ENCODE measurements around the gene NOTCH4.
A peak's percentile ranks its signal among the peaks of the same experiment; 100 is the strongest.
"Not testable (repeated sequence)": the region's sequence is repeated elsewhere in the genome, so short reads cannot be mapped to it uniquely, and the experiment has no call there.

The NOTCH4 gene

DNA sequence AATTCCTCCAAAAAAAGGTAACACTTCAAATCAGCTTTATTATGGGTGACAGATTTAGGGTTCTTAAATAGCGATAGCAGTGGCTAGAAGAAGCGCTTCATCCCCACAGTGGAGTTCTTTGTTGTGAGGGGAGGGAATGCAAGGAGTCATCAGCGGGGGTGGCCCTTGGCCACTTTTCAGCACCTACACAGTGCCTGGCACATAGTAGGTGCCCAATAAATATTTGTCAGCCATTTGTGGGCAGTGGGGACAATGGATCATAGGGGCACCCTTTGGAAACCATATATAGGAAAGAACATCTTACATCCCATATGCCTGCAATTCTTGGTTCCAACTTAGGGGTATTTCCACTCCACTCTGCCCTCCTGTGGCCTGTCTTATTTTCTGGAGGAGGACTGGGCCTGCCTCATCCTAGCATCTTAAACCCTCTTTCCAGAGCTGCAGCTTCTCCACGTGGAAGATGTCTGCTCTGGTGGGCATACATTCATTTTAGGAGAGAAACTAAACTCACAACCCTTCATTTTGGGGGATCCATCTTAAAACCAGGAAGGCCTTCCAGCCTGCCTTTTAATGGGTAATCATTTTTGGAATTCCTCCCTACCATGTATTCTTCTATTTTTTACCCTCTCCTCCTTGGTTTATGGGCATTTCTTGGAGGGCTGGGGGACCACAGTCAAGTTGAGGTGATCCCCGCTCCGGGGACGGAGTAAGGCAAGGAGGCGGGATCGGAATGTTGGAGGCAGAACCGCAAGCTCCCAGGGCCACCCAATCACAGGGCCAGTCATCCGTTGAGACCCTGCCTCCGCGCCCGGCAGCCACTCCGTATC, 28.8 kb downstream of the NOTCH4 start:
- DNase-seq (ENCODE audit: extremely low read depth in 1 of 2, low read depth in 1 of 2): no peak

DNA sequence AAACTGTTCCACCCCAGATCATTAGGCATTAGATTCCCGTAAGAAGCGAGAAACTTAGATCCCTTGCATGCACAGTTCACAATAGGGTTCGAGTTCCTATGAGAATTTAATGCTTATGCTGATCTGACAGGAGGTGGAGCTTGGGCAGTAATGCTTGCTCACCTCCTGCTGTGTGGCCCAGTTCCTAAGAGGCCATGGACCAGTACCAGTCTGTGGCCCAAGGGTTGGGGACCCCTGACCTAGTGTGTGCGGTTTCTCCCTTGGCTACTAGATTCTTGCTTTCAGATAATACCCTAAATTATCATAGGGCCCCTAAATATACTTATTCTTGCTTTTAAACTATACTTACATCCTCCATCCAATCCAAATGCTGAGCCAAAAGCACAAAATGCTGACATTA, 29.5 kb downstream of the NOTCH4 start:
- no peak for DNase-seq (ENCODE audit: extremely low read depth in 1 of 2, low read depth in 1 of 2)

DNA sequence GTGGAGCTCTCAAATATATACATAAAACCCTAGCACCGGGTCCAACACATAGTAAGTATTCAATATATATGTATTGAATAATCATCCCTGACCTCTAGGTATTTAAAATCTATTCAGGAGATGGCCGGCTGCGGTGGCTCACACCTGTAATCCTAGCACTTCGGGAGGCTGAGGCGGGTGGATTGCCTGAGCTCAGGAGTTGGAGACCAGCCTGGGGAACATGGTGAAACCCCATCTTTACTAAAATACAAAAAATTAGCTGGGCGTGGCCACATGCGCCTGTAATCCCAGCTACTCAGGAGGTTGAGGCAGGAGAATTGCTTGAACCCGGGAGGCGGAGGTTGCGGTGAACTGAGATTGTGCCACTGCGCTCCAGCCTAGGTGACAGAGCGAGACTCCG, 30.8 kb downstream of the NOTCH4 start:
- DNase-seq (ENCODE audit: extremely low read depth in 1 of 2, low read depth in 1 of 2): not testable (repeated sequence)

DNA sequence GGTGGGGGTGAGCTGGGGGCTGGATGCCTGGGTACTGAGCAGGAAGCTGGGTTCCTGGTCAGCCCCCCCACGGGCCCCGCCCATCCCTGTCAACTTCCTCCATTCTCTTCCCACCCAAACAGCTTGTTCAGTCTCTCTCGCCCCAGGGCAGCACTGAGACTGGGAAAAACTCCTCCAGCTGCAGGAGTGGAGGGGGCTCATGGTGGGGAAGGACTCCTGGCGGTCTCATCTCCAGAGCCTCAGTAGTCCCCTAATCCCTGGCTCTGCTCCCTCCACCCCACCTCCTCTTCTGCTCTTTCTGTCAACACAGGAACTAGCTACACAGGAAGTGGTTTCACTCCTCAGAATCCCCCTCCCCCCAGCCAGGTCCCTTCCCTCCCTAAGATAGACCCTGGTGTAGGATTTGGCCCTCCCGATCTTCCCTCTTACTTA, 31.2 kb downstream of the NOTCH4 start, which contains the start of gene GPSM3:
Gene GPSM3 (minus strand): TSS at position 36 of the 432 bp plus-strand sequence. CDS start 130 bp downstream, outside the sequence.
- DNase-seq (ENCODE audit: extremely low read depth in 1 of 2, low read depth in 1 of 2): peak in 1 of 2 donors; percentile 29

DNA sequence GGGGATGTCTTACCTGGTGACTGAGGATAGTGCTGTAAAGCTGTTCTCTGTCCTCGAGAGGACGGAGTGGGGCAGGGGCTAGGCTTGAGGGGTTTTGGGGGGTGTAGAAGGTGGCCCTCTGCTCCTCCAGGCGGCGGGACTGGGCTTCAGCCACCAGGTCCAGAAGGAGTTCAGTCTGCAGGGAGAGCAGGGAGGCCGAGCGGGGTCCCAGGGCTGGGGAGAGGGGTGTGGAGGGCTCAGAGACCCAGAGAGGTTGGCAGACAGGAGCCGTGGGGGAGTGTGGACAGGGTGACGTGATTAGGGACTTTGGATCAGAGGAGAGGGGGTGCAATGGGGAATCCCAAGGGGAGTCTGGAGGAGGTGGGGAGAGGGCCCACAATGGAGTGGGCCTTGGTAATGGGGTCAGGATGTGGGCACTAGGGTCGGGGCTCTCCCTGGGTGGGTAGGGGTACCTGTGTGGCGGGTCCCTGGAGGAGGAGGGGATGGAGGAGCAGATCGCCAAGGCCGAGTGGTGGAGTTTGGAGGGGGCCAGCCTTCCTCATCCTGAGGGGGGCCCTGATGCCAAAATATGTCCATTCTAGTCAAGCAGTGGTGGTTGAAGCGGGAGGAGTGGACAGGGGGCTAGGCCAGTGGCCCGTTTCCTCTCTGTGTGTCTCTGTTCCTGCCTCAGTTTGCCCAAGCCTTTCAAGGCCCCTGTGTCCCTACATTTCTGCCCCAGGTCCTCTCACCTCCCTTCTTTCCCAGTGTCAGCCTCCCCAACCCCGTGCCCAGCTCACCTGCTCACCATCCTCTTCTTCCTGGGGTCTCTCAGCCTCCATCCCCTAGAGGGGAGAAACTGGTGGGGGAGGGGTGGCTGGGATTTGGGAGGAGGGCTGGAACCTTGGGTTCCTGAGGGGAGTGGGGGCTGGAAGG, 31.9 kb downstream of the NOTCH4 start:
- DNase-seq (ENCODE audit: extremely low read depth in 1 of 2, low read depth in 1 of 2): no peak

DNA sequence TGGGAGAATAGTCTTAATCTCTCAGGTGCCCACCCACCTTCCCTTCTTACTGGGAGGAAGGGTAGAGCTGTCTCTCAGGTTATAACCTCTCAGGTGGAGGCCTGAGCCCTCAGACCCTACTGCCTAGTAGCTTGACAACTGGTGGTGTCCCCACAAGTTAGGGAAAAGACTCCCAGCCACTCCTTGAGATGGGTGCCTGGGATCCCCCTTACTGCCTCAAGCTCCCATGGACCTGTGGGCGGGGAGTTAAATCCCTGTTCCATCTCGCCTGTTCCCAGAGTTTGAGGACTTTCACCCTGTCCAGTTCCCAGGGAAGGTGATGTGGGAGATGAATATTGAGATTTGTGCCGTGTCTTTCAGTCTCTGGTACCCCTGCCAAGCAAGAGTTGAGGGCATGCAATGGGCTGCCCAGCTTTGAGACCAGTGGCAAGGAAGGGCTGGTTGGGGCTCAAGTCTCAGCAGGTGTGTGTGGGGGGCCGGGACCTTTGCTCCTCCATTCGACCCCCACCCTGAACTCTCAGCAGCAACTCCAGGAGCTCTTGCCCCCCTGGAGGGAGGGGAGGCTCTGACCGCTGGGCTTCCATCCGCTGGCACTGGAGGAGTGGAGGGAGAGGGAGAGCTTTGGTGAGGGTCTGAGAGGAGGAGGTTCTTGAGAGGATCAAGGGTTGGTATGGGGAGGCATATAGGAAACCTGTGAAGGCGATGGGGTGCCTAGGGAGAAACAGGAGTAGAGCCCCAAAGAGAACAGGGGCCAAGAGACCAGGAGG, 32.8 kb downstream of the NOTCH4 start:
- no peak for DNase-seq (ENCODE audit: extremely low read depth in 1 of 2, low read depth in 1 of 2)

DNA sequence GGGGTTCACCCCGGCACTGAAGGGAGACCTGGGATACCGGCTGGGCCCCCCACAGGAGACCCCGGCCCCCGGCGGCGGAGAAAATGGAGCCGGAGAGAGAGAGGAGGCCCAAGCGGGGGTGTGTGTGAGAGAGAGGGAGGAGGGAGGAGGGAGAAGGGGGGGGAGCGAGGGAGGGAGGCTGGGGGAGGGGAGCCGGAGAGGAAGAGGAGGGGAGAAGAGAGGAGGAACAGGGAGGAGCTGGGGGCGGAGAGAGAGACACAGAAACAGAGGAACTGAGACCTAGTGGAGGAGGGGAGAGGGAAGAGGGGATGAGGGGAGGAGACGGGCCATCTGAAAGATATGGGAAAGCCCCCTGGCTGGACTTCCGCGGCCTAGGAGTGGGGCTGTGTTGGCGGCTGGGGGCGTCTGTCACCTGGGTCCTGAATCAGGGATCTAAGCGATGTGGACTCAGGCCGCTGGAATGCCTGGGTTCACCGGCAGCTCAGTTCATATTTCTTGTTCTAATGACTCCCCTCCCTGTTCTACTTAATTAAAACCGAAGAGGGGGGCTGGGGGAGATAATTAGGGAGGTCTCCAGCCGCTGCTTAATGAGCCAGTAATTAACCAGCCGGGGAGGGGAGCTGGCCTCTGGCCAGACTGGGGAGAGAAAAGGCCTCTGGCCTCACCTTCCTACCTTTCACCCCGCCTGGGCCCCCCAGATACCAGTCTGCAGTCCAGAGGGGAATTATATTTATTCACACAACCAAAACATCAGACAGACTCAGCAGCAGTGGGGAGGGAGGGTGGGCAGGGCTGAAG, 33.6 kb downstream of the NOTCH4 start, which contains the start of gene PBX2:
Gene PBX2 (minus strand): TSS at position 149 of the 798 bp plus-strand sequence. CDS start 287 bp downstream, outside the sequence.
- peak; percentile 58 to 87 for DNase-seq (ENCODE audit: extremely low read depth in 1 of 2, low read depth in 1 of 2)

DNA sequence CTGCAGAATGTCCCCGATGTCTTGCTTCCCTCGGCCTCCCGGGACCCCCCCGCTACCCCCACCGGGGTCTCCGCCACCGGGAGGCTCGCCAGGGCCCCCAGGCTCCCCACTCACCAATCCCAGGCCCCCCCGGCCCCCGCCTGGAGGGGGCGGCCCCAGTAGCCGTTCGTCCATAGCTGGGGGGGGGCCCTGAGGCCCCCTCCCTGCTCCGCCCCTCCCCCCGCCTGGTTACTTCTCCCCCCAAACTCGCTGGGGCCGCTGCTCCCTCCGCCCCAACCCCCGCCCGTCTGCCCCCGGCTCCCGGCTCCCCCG, 34.2 kb downstream of the NOTCH4 start:
- no peak for DNase-seq (ENCODE audit: extremely low read depth in 1 of 2, low read depth in 1 of 2)

DNA sequence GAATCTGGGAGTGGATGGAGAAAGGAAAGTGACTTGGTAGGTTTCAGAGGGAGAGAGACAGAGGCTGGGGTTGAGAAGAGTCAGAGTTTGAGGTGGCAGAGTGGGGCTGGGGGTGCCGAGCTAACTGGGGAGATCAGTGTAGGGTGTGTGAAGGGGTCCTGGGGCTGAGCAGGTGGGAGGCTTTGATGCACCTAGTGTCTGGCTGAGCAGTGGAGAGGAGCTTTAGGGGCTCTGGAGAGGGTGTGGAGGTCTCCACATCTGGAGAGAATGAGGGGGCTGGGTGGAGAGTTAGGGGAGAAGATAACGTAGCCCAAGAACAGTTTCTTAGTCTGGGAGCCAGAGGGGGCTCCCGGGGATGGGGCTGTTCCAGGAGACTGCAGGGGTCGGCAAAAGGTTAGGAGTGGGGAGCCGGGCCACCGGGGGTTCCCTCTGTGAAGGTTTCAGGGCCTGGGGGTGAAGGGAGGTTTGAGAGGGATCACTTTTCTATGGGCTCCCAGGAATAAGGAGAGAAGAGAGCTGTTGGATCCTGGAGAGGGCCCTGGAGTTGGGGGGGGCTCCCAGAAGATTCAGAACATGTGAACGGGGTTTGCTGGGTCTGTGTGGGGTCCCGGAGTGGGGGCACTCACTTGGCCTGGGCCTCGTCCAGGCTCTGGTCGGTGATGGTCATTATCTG, 34.7 kb downstream of the NOTCH4 start:
- no peak for DNase-seq (ENCODE audit: extremely low read depth in 1 of 2, low read depth in 1 of 2)

DNA sequence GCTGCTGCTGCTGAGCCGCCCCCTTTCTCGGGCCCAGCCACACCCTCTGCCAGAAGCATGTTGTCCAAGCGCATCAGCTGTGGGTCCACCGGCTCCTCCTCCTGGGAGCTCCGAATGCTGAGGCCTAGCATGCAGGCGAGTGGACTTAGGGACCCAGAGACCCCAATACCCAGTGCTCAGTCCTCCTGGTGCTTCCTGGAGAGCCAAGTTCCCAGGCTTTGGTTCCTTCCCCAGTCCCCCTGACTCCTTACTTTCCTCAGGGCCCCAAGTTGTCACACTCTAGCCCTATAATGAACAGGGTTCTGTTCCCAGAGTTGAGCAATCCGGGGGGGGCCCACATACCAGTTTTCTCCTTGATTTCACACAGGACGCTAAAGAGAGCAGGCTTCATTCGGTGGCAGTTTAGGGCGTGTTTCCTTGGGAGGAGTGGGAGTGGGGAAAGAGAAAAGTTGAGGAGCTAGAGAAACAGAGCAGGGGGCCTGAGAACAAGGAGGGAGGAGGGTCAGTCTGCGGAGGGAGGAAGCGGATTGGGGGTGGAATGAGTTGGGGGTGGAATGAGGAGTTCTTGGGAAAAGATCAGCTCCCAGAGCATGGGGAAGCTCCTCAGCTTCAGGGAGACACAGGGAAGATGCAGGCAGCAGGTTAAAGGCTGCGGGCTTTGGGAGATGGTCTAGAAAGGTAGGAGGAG, 35.3 kb downstream of the NOTCH4 start:
- DNase-seq (ENCODE audit: extremely low read depth in 1 of 2, low read depth in 1 of 2): no peak

DNA sequence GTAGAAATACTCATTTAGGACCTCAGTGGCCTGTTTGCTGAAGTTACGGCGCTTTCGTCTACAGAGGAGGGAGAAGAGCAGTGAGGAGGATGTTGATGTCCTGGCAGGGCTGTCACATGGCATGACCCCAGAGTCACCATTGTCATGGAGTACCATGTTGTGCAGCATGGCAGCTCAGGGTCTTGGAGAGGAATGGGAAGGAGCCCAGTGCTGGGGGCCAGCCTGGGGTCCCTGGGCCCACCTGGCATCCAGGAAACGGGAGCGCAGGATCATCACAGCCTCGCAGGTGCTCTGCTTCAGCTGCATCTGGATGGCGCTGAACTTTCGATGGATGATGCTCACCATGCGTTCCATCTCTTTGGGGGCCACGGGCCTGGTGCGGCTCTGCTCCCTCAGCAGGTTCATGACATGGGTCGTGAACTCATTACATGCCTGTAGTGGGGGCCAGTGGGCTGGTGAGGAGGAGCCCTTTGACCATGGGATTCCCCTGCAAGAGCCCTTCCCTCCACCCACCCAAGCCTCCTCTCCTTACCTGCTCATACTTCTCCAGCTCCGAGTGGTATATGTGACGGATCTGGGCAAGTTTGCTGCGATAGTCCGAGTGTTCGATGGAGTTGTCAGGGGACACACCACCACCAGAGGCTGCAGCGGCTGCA, 36.0 kb downstream of the NOTCH4 start:
- not testable (repeated sequence) for DNase-seq (ENCODE audit: extremely low read depth in 1 of 2, low read depth in 1 of 2)

DNA sequence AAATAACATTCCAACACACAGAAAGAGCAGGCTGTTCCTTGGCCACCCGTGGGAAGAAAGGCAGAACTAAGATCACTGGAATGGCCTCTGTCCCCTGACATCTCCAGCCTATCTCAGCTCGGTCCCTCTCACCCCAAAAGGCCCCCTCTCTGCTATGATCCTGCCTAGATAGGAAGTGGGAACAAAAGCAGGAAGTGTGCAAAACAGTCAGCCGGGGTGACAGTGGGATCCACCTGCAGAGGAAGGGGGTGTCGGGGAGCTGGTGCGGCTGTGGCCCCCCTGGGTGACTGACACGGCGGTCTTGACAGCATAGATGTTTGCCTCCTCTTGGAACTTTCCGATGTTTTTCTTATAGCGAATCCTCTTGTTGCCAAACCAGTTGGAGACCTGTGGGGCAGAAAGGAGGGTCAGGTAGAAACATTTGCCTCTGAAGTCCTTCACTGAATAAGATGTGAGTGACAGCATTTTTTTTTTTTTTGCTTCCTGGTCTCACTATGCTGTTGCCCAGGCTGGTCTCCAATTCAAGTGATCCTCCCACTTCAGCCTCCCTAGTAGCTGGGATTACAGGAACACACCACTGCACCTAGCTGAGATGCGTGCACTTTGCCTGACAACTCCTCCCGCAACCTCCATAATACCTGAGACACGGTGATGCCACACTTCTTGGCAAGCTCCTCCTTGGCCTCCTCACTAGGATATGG, 36.7 kb downstream of the NOTCH4 start:
- no peak for DNase-seq (ENCODE audit: extremely low read depth in 1 of 2, low read depth in 1 of 2)

DNA sequence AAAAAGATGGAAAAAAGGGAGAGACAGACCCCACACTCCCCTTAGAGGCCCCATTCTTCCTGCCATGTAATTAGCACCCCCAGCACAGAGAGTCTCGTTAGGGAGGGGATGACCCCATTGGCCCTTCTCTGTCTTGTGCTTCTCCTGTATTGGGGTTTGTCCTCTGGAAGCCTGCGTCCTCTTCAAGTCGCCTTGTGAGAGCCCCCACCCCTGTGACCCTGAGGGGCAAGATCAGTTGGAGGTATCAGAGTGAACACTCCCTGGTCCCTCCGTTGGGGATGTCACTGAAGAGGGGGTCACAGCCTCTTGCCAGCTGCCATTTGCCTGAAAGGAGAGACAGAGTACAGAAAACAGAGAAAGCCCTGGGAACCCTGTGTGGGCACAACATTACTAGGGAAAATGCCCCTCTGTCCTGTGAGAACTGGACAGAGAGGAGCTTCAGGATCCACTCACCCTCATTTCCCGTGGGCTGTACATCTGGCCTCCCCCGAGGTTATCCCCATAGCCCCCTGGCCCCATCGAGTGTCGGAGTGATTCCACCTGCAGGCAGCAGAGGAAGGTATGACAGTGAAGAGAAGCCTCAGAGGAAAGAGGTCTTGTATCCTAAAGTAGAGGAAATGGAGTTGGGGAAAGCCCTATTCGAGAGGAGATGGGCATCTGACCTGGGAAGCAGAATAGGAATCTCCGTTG, 37.6 kb downstream of the NOTCH4 start:
- DNase-seq (ENCODE audit: extremely low read depth in 1 of 2, low read depth in 1 of 2): not testable (repeated sequence)

DNA sequence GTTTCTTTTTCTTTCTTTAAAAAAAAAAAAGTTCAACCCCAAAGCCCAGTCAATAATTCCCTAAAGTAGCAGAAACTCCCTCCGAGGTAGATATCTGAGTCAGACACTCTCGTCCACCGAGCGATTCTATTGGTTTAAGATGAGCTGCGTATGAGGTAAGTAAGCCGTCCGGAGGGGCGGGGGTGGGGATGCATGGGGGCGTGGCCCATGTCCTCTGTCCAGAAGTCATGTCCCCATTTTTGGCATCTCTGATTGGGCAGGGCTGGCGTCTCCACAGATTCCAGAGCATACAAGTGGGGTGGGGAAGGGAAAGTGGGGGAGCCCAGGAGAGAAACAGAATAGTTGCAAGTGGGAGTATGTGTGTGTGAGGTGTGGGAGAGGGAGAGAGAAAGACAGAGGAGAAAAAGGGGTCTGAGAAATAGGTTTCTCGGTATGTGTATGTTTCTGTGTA, 38.2 kb downstream of the NOTCH4 start:
- peak in 1 of 2 donors; percentile 63 for DNase-seq (ENCODE audit: extremely low read depth in 1 of 2, low read depth in 1 of 2)

DNA sequence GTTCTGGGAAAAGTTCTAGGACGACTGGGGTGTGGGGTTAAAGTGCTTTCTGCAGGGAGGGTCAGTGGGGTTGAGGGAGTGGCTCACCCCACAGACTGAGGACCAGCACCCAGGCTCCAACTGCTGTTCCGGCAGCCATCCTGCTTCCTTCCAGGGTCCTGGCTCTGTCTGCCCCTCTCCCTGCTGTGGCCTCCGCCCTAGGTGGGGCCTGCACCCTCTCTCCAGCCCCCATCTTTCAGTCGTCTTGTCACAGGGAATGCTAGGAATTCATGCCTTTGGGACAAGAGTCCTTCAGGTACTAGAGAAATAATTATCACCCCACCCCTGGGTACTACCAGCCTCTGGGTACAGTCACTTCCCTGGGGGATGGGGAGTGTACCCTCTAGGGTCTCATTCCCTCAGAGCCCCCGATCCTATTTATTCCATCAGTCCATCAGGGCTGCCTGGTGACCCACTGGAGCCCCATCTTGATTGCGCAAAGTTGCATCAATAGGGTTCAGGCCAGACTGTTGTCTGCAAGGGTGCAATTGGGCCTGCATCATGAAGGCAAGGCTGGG, 39.7 kb downstream of the NOTCH4 start, which contains the start of gene AGER:
Gene AGER (minus strand): TSS at position 170 of the 557 bp plus-strand sequence. CDS start 31 bp downstream, at position 139.
- DNase-seq (ENCODE audit: extremely low read depth in 1 of 2, low read depth in 1 of 2): no peak

DNA sequence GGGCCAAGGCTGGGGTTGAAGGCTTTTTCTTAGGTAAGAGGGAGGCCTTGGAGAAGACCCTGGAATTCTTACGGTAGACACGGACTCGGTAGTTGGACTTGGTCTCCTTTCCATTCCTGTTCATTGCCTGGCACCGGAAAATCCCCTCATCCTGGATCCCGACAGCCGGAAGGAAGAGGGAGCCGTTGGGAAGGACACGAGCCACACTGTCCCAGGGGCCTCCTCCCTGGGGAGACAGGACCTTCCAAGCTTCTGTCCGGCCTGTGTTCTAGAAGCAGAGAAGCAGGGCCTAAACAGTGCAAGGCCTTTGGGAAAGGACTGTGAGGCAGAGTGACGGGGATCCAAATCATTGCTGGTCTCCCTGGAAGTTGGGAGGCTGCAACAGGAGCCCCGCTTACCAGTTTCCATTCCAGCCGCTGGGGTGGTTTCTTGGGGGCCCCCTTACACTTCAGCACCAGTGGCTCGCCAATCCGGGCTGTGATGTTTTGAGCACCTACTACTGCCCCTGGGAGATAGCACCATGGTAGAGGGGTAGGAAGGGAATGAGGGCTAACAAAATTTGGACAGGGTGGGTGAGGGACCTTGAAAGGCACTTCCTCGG, 40.3 kb downstream of the NOTCH4 start:
- no peak for DNase-seq (ENCODE audit: extremely low read depth in 1 of 2, low read depth in 1 of 2)

Measured in stimulated activated CD8-positive, alpha-beta memory T cell treated with anti-CD3 and anti-CD28 coated beads, Interleukin-7, amount 100 ng/mL, for 48 hours (primary cell).